GM12872 (cell line): Measurements from ENCODE around the gene SASS6.

Experiments used
- TF ChIP-seq, protein P1 (sequence below): IDR thresholded peaks from 3 replicates; pipeline ENCODE4 v1.5.1; 2011; ENCODE audit warnings: low read depth, mild to moderate bottlenecking, low read length, moderate library complexity; ENCODE audit not compliant: insufficient read depth

SASS6 gene

GRCh38 chr1:100137602-100138001 lies 4.9 kb upstream of the SASS6 start:
- TF ChIP-seq, protein P1, sequence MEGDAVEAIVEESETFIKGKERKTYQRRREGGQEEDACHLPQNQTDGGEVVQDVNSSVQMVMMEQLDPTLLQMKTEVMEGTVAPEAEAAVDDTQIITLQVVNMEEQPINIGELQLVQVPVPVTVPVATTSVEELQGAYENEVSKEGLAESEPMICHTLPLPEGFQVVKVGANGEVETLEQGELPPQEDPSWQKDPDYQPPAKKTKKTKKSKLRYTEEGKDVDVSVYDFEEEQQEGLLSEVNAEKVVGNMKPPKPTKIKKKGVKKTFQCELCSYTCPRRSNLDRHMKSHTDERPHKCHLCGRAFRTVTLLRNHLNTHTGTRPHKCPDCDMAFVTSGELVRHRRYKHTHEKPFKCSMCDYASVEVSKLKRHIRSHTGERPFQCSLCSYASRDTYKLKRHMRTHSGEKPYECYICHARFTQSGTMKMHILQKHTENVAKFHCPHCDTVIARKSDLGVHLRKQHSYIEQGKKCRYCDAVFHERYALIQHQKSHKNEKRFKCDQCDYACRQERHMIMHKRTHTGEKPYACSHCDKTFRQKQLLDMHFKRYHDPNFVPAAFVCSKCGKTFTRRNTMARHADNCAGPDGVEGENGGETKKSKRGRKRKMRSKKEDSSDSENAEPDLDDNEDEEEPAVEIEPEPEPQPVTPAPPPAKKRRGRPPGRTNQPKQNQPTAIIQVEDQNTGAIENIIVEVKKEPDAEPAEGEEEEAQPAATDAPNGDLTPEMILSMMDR = no peak

DNA sequence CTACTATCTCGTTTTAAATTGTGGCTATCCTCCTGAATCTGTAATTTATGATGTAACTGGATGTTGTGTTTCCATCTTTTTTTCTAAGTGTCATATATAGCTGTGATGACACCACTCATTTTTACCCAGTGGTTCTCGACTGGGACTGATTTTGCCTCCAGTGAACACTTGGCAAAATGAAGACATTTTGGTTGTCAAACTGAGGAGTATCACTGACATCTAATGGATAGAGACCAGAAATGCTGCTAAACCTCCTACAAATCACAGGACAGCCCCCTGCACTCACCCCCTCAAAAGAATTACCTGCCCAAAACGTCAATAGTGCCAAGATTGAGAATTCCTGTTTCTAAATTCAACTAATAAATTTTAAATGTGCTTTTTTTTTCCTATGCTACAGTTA lies 2.1 kb upstream of the SASS6 start:
- TF ChIP-seq, protein P1 = peak; percentile 17; the same call in 1 of the 3 replicates

- TF ChIP-seq, protein P1 = no peak
These were observed 1.1 kb downstream of the SASS6 start for GRCh38 chr1:100131623-100132022.

DNA sequence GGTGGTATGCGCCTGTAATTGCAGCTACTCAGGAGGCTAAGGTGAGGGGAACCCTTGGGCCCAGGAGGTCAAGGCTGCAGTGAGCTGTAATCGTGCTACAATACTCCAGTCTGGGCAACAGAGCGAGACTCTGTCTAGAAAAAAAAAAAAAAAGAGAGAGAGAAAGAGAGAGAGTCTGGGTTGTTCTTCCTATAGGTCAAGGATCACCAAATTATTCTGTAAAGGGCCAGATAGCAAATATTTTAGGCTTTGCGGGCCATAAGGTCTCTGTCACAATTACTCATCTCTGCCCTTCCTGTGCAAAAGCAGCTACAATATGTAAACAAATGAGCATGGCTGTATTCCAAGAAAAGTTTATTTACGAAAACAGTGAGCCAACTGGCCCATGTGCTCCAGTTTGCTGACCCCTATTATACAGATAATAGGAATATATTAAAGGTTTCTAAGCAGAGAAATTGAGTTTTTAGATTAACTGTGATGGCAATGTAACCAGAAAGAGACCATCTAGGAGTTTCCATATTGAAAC lies 2.1 kb downstream of the SASS6 start:
- TF ChIP-seq, protein P1 = no peak

DNA sequence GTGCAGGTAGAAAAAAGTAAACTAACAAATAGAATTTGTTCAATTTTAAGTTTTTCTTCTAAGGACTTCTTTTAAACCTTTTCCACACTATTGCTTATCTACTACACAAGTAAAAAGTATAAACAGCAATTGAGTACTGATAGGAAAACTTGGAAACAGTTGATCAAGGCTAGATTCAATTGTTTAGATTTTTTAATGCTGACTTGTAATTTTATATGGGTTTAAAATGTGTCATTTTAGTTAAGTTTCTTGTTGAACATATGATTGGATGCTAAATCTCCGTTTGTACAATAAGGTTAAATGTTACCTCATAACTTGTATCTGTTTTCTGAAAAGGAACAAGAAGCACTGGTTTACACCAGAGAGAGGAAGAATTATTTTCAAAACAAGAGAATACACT lies 5.5 kb downstream of the SASS6 start:
- TF ChIP-seq, protein P1 = no peak

DNA sequence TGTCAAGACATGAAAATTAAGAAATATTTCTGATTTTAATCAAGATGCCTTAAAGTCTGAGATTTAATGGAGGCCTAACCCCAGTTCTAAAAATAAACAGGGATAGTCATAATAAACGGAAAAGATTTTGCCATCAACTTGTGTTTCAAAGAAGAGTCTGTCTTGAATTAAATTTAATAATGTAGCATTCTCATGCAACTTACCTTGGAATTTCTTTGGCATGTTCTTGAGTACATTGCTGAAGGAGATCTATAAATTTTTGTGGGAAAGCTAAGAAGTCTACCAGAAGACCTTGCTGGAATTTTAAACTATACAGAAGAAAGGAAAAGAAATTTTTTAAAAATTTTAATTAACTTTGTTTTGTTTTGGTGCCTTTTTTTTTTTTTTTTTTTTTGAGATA lies 10.6 kb downstream of the SASS6 start:
- TF ChIP-seq, protein P1 = no peak

DNA sequence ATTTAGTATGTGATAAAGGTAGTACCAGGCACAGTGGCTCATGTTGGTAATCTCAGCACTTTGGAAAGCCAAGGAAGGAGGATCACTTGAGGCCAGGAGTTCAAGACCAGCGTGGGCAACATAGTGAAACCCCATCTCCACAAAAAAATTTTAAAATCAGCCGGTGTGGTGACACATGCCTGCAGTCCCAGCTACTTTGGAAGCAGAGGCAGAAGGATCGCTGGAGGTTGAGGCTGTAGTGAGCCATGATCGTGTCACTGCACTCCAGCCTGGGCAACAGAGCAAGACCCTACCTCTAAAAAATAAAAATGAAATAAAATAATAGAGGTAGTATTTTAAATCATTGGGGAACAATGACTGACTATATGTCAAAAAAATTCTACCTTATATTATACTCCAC lies 17.2 kb downstream of the SASS6 start:
- TF ChIP-seq, protein P1 = no peak

DNA sequence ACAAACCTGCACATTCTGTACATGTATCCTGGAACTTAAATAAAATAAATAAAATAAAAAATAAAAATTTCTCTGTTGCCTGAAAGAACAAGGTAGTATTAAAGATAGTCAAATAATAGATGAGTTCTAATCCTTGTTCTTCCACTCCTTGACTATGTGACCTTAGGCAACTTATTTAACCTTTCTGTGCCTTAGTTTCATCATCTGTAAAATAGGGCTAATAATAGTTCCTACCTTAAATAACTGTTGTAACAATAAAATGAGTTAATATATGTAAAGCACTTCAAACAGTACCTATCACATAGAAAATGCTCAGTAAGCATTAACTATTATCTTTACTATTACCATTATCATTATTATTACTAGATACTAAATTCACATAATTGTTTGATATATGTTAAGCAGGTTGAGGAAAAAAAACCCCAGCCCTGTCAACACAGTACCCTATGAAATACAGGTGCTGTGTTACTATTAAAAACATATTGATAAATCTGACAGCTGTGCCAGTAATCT lies 23.1 kb downstream of the SASS6 start:
- TF ChIP-seq, protein P1 = no peak
